Measurements from ENCODE around the gene C1orf116. TPM values are rescaled to one million over a fixed set of nuclear protein-coding genes. Genes with fewer than 3 reads are reported as not detected.

C1orf116 gene
- total RNA-seq, 4 donors from 2014 or later, result 0.13 to 0.16 TPM; not detected in 2

DNA sequence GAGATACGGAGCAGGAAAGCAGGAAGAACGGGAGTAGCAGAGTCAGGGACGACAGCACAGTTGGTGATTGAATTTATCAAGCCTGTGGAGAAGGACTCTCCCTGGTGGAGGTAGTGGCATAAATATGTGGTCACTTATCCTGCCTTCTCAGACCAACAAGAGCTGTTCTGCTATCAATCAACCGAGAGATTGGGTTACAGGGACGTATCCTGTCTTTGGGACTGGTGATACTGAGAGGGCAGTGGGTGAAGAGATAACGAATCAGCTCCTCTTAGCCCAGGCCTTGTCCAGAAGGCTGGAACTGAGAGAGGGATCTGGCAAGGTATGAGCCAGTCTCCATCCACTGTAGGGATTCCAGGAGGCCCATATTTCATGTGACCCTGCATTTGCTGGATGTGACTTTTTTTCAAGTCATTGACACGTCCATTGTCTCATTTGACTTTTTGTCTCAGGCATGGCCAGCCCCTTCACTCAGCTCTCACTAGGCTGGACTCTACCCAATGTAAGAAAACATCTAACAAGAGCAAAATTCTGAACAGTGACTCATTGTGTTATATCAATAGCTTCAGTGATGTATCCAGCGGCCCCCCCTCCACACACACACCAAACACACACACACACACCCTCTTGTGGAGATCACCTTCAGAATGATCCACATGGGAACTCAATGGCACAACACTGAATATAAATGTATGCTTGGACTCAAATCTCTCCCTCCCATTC is 11.3 kb downstream of the C1orf116 start:
- DNase-seq (ENCODE audit: low spot score) (no peak), ATAC-seq (ENCODE audit: low FRiP score) (no peak)
- TF ChIP-seq, protein P1, sequence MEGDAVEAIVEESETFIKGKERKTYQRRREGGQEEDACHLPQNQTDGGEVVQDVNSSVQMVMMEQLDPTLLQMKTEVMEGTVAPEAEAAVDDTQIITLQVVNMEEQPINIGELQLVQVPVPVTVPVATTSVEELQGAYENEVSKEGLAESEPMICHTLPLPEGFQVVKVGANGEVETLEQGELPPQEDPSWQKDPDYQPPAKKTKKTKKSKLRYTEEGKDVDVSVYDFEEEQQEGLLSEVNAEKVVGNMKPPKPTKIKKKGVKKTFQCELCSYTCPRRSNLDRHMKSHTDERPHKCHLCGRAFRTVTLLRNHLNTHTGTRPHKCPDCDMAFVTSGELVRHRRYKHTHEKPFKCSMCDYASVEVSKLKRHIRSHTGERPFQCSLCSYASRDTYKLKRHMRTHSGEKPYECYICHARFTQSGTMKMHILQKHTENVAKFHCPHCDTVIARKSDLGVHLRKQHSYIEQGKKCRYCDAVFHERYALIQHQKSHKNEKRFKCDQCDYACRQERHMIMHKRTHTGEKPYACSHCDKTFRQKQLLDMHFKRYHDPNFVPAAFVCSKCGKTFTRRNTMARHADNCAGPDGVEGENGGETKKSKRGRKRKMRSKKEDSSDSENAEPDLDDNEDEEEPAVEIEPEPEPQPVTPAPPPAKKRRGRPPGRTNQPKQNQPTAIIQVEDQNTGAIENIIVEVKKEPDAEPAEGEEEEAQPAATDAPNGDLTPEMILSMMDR (IDR thresholded peaks at IDR 0.05), result no peak

DNA sequence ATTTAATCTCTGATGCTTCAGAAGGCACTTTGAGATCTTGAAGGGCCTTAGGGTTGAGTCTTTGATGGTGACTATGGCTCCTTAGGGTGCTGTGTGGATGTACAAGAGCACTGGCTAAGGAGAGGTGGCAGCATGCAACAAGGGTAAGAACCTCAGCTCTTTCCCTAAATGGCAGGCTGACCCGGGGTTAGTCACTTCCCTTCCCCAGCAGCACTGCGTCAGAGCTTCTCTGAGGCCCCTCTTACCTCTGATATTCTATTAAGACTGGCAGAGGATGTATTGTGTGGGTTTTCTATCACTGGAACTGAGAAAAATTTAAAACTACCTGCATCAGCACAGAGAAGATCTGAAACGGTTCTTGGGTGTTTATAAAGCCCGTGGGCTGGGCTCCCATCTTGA is 11.8 kb downstream of the C1orf116 start:
- no peak for DNase-seq (ENCODE audit: low spot score)
- TF ChIP-seq, protein P1 (IDR thresholded peaks at IDR 0.05), result no peak
- no peak for ATAC-seq (ENCODE audit: low FRiP score)

DNA sequence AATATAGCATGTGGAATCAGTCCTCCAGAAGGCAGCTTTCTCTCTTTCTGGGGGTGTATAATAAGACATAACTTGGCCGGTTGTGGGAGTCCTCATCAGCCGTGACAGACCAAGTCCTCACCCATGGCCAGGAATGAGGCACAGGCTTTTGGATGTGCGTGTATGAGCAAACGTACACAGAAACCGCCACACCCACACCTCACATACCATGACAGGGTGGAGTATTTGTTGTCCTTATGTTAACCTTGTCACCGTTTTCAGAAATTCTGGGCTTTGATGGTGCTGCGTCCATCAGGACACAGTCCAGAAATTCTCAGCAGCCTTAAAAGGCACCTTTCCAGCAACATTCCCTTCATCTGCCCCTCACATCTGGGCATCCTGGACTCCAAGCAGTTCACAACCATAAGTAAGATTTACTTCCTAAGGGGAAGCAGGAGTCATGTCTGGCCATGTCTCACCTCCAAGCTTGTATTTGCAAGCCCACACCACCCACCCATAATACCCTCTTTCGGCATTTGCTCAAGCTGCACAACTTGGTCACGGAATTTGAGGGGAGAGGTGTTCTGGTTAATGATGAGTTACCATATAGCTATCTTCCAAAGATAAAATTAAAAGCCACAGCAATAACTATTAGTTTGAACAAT is 12.4 kb downstream of the C1orf116 start:
- TF ChIP-seq, protein P1 (IDR thresholded peaks at IDR 0.05), result no peak
- ATAC-seq (ENCODE audit: low FRiP score) (no peak), DNase-seq (ENCODE audit: low spot score) (no peak)

DNA sequence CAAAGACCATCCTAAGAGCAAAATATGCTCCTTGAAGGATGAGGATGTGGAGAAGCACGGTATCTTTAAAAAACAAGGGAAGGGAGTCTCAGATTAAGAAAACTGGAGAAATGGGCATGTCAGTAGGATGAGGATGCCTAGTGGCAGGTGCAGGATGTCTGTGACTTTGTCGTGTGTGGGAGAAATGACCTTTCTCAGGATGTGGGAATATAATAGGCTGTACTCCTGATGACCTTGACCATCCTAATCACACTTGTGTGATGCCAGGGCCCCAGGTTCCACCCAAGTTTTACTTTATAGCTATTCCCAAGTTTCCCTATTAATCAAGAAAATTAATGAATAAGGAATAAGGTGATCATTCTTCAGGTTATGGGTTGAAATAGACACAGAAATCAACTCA is 12.9 kb downstream of the C1orf116 start:
- no peak for ATAC-seq (ENCODE audit: low FRiP score)
- no peak for DNase-seq (ENCODE audit: low spot score)
- TF ChIP-seq, protein P1 (IDR thresholded peaks at IDR 0.05), result no peak

DNA sequence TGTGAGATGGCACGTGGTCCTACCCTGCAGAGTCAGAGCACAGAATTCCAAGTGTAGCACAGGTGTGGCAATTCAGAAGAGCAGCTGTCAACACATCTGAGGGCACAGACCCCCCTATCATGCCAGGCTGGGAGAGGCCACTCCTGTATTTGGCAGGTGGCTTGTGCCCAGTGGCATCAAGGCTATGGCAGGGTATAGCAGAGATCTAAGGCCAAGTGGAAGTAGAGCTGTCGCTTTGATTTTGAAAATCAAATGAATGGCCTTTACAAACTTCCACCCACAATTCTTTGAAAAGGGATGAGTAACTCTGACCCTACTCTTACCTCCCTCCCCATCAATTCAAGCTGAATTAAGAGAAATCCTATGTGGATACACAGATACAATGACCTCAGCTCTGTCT is 13.4 kb downstream of the C1orf116 start:
- ATAC-seq (ENCODE audit: low FRiP score), result no peak
- no peak for DNase-seq (ENCODE audit: low spot score)
- TF ChIP-seq, protein P1 (IDR thresholded peaks at IDR 0.05), result no peak

DNA sequence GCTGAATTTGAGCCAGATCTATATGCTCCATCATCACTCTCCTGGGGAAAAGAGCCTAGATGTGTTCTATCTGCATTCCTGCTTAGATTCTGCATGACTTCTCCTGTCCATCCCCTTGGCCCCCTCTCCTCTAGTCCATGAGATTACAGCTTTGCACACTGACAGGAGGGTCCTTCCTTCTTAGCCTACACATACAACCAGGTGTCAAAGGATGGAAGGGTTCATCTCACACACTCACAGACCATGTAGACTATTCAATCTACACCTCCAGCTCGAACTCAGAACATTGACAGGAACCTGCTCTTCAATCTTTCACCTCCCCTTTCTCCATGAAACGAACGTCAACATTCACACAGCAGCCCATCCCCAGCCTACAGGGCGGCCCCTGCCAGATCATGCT is 13.8 kb downstream of the C1orf116 start:
- TF ChIP-seq, protein P1 (IDR thresholded peaks at IDR 0.05), result no peak
- DNase-seq (ENCODE audit: low spot score), result no peak
- ATAC-seq (ENCODE audit: low FRiP score), result no peak

All from omental fat pad (tissue), 4 donors.